KMS-11 (cell line): ENCODE data around the gene PRDM16.

Source experiments
- H2AFZ ChIP-seq: fragments of 200-600 bp; sonication (generic); 2 replicates; pipeline ENCODE4 v1.6.1; 2016; ENCODE audit warnings: antibody characterized with exemption, mixed run types, low read depth
- H3K27ac ChIP-seq: fragments of 200-600 bp; sonication (generic); 2 replicates; pipeline ENCODE4 v1.6.1; 2016; ENCODE audit warnings: mild to moderate bottlenecking, mixed run types
- H3K27me3 ChIP-seq: fragments of 200-600 bp; sonication (generic); 2 replicates; pipeline ENCODE4 v1.6.1; 2017; ENCODE audit warnings: mild to moderate bottlenecking, low read depth, mixed run types, moderate library complexity; ENCODE audit not compliant: insufficient read depth
- H3K36me3 ChIP-seq: fragments of 200-600 bp; sonication (generic); 2 replicates; pipeline ENCODE4 v1.6.1; 2017; ENCODE audit warnings: mild to moderate bottlenecking, mixed run types; ENCODE audit not compliant: insufficient read depth
- H3K4me1 ChIP-seq: fragments of 200-600 bp; sonication (generic); 2 replicates; pipeline ENCODE4 v1.6.1; 2016; ENCODE audit warnings: mild to moderate bottlenecking, low read depth, mixed run types; ENCODE audit not compliant: poor library complexity, severe bottlenecking
- H3K4me2 ChIP-seq: fragments of 200-600 bp; sonication (generic); 2 replicates; pipeline ENCODE4 v1.7.0; 2016; ENCODE audit warnings: mild to moderate bottlenecking, mixed run types
- H3K4me3 ChIP-seq: fragments of 200-600 bp; sonication (generic); IDR thresholded peaks from 2 replicates; pipeline ENCODE4 v1.6.1; 2017; ENCODE audit warnings: low read depth, low read length, mixed read lengths; ENCODE audit not compliant: insufficient read depth
- H3K79me2 ChIP-seq: fragments of 200-600 bp; sonication (generic); 2 replicates; pipeline ENCODE4 v1.6.1; 2016; ENCODE audit warnings: low read depth, mixed run types; ENCODE audit not compliant: insufficient read depth
- H3K9ac ChIP-seq: fragments of 200-600 bp; sonication (generic); 2 replicates; pipeline ENCODE4 v1.6.1; 2016; ENCODE audit warnings: mild to moderate bottlenecking, mixed run types
- H4K20me1 ChIP-seq: fragments of 200-600 bp; sonication (generic); 2 replicates; pipeline ENCODE4 v1.6.1; 2016; ENCODE audit warnings: mild to moderate bottlenecking, mixed run types; ENCODE audit not compliant: insufficient read depth
- CTCF ChIP-seq: fragments of 200-600 bp; sonication (generic); conservative IDR thresholded peaks from 2 replicates; pipeline ENCODE4 v1.6.1; 2017; ENCODE audit warnings: low read depth, mild to moderate bottlenecking, antibody characterized with exemption, low read length, moderate library complexity, mixed read lengths

The PRDM16 gene

GRCh38 chr1:3105167-3105863 lies 36.3 kb downstream of the PRDM16 start:
- no peaks in the 10 kb centered on the region for H3K4me1 ChIP-seq
- no peaks in the 10 kb centered on the region for H4K20me1 ChIP-seq
- no peak overlapping the region for H2AFZ ChIP-seq
- H3K9ac ChIP-seq = no peak overlapping the region
- no peaks in the 10 kb centered on the region for H3K36me3 ChIP-seq
- H3K79me2 ChIP-seq = no peaks in the 10 kb centered on the region
- no peak overlapping the region for H3K4me2 ChIP-seq
- TF ChIP-seq CTCF = no peak
- no peak overlapping the region for H3K4me3 ChIP-seq
- H3K27ac ChIP-seq = no peak overlapping the region
- H3K27me3 ChIP-seq = peaks cover 40% of the 10 kb centered on the region; the same call in 1 of the 2 replicates

- H3K9ac ChIP-seq = no peak overlapping the region
- no peak overlapping the region for H3K4me2 ChIP-seq
- no peaks in the 10 kb centered on the region for H4K20me1 ChIP-seq
- no peaks in the 10 kb centered on the region for H3K36me3 ChIP-seq
- no peak for TF ChIP-seq CTCF
- H3K79me2 ChIP-seq = no peaks in the 10 kb centered on the region
- peaks cover 35% of the 10 kb centered on the region; the same call in 1 of the 2 replicates for H3K27me3 ChIP-seq
- no peak overlapping the region for H3K27ac ChIP-seq
- H3K4me1 ChIP-seq = no peaks in the 10 kb centered on the region
- H2AFZ ChIP-seq = no peak overlapping the region
- no peak overlapping the region for H3K4me3 ChIP-seq
These were observed 37.2 kb downstream of the PRDM16 start for GRCh38 chr1:3106216-3106615.

GRCh38 chr1:3107201-3107600 lies 38.2 kb downstream of the PRDM16 start:
- Histone ChIP-seq H4K20me1 (no peaks in the 10 kb centered on the region), H3K27me3 (peaks cover 29% of the 10 kb centered on the region; the same call in 1 of the 2 replicates), H3K79me2 (no peaks in the 10 kb centered on the region), H3K27ac (no peak overlapping the region), H3K4me1 (no peaks in the 10 kb centered on the region), H3K4me3 (no peak overlapping the region), H3K9ac (no peak overlapping the region), H2AFZ (no peak overlapping the region), H3K36me3 (no peaks in the 10 kb centered on the region), H3K4me2 (no peak overlapping the region)
- TF ChIP-seq CTCF = no peak

GRCh38 chr1:3109355-3109754 lies 40.4 kb downstream of the PRDM16 start:
- H3K27ac ChIP-seq = no peak overlapping the region
- H3K4me2 ChIP-seq = no peak overlapping the region
- H3K27me3 ChIP-seq = peaks cover 16% of the 10 kb centered on the region; the same call in 1 of the 2 replicates
- TF ChIP-seq CTCF = no peak
- no peaks in the 10 kb centered on the region for H3K79me2 ChIP-seq
- no peaks in the 10 kb centered on the region for H3K4me1 ChIP-seq
- H3K9ac ChIP-seq = no peak overlapping the region
- H3K4me3 ChIP-seq = no peak overlapping the region
- H4K20me1 ChIP-seq = no peaks in the 10 kb centered on the region
- no peak overlapping the region for H2AFZ ChIP-seq
- no peaks in the 10 kb centered on the region for H3K36me3 ChIP-seq
